ENCODE data around the gene CFAP410. TPM values are rescaled to one million over a fixed set of nuclear protein-coding genes. Genes with fewer than 3 reads are reported as not detected.

The CFAP410 gene
- total and polyA plus RNA-seq, 2 of the 13 experiments (the other 11 are each of a cell fraction or from before 2014, with no cell fraction given) = 8.0 to 20.1 TPM

GRCh38 chr21:44317241-44317782, 21.9 kb downstream of the CFAP410 start:
- no peak overlapping the region for H3K4me2 ChIP-seq (ENCODE audit: low read depth, low read length)
- ATAC-seq (no peak), DNase-seq (ENCODE audit: low spot score) (no peak), FAIRE-seq (no peak)
- no peak overlapping the region for H3K4me3 ChIP-seq (replicated peaks in 1 of 3; ENCODE audit: insufficient read depth in 1 of 3, low read depth in 2 of 3, low read length in 3 of 3)
- H3K9ac ChIP-seq (ENCODE audit: insufficient read depth, low read depth, low read length) = no peak overlapping the region
- no TSS peak for BruUV-seq (replicated peaks)
- no peak overlapping the region for H2AFZ ChIP-seq (ENCODE audit: low read length)
- H3K27ac ChIP-seq (ENCODE audit: extremely low read length, insufficient read depth, low read length) = no peak overlapping the region
- H3K36me3 ChIP-seq (replicated peaks in 1 of 2; ENCODE audit: control insufficient read depth in 1 of 2, insufficient read depth in 2 of 2, low read length in 2 of 2) = peaks cover 30 to 48% of the 10 kb centered on the region in 2 experiments; a peak in 4 of 5 replicates
- H3K79me2 ChIP-seq (ENCODE audit: insufficient read depth, low read length) = no peaks in the 10 kb centered on the region
- TF ChIP-seq HNRNPL (IDR thresholded peaks at IDR 0.05; ENCODE audit: low read depth, low read length) (no peak), GABPA (IDR thresholded peaks at IDR 0.05; ENCODE audit: low read depth, low read length) (no peak), GABPA (CRISPR knock-in tag; IDR thresholded peaks at IDR 0.05; ENCODE audit: low read depth) (no peak), HOXA5 (CRISPR knock-in tag; IDR thresholded peaks at IDR 0.05) (no peak), ZFP62 (CRISPR knock-in tag; IDR thresholded peaks at IDR 0.05) (no peak), CENPBD1 (CRISPR knock-in tag; IDR thresholded peaks at IDR 0.05; ENCODE audit: borderline replicate concordance, low read depth) (no peak), DMAP1 (CRISPR knock-in tag; IDR thresholded peaks at IDR 0.05) (no peak), AFF4 (CRISPR knock-in tag; IDR thresholded peaks at IDR 0.05) (no peak), ZIK1 (CRISPR knock-in tag; IDR thresholded peaks at IDR 0.05; ENCODE audit: borderline replicate concordance, low read depth) (no peak)
- TF ChIP-seq, protein P1, sequence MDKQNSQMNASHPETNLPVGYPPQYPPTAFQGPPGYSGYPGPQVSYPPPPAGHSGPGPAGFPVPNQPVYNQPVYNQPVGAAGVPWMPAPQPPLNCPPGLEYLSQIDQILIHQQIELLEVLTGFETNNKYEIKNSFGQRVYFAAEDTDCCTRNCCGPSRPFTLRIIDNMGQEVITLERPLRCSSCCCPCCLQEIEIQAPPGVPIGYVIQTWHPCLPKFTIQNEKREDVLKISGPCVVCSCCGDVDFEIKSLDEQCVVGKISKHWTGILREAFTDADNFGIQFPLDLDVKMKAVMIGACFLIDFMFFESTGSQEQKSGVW (CRISPR knock-in tag; IDR thresholded peaks at IDR 0.05; ENCODE audit: borderline replicate concordance) = no peak
- no peaks in the 10 kb centered on the region for H3K9me3 ChIP-seq (ENCODE audit: low read length)
- intact Hi-C loops (cut with micrococcal nuclease; ENCODE audit: unreplicated experiment) = no loop called here
- 98% methylated on average over 10 of the region's 19 CpGs for WGBS (ENCODE audit: low lambda C conversion rate)
- POLR2A ChIA-PET = no interaction called here
- H4K20me1 ChIP-seq (ENCODE audit: insufficient read depth, low read length) = no peaks in the 10 kb centered on the region
- CTCF ChIA-PET (ENCODE audit: low intra/inter-chr PET ratio, low total read pairs) = no interaction called here
- in situ Hi-C loops (cut with HindIII; ENCODE audit: extremely low pct_ligation_motif_present, low pct_unique_long_range_greater_than_20kb) = no loop called here
- no peaks in the 10 kb centered on the region for H3K27me3 ChIP-seq (ENCODE audit: control insufficient read depth in 1 of 2, insufficient read depth in 2 of 2, low read length in 2 of 2)
- no peaks in the 10 kb centered on the region for H3K4me1 ChIP-seq (ENCODE audit: insufficient read depth, low read length)
